SIG-M5 (cell line): Measurements from ENCODE around the gene CAMK2A.

ENCODE experiments used
- DNase-seq: peaks from one replicate; lab custom pipeline; 2025; lab: John Stamatoyannopoulos, UW

CAMK2A gene

GRCh38 chr5:150315245-150315644, 25.7 kb upstream of the CAMK2A start:
- DNase-seq, result no peak

GRCh38 chr5:150313921-150314716, 24.5 kb upstream of the CAMK2A start:
- DNase-seq, result no peak

GRCh38 chr5:150313501-150313900, 23.9 kb upstream of the CAMK2A start:
- no peak for DNase-seq

GRCh38 chr5:150312518-150312917, 22.9 kb upstream of the CAMK2A start:
- DNase-seq, result no peak

- no peak for DNase-seq
Observed at GRCh38 chr5:150311015-150311692, 21.6 kb upstream of the CAMK2A start.

- DNase-seq, result no peak
Observed at GRCh38 chr5:150310246-150310645, 20.7 kb upstream of the CAMK2A start.

- DNase-seq, result no peak
Observed at GRCh38 chr5:150309886-150310239, 20.3 kb upstream of the CAMK2A start.

- no peak for DNase-seq
Observed at GRCh38 chr5:150309101-150309885, 19.7 kb upstream of the CAMK2A start.

- DNase-seq, result no peak
Observed at GRCh38 chr5:150307617-150308426, 18.2 kb upstream of the CAMK2A start.

GRCh38 chr5:150306775-150307174, 17.2 kb upstream of the CAMK2A start:
- no peak for DNase-seq

GRCh38 chr5:150305557-150305956, 16.0 kb upstream of the CAMK2A start:
- DNase-seq, result no peak

GRCh38 chr5:150305095-150305494, 15.5 kb upstream of the CAMK2A start:
- DNase-seq, result no peak

- no peak for DNase-seq
Observed at GRCh38 chr5:150304481-150305081, 15.0 kb upstream of the CAMK2A start.

- no peak for DNase-seq
Observed at GRCh38 chr5:150303660-150304386, 14.2 kb upstream of the CAMK2A start.

- no peak for DNase-seq
Observed at GRCh38 chr5:150303070-150303615, 13.6 kb upstream of the CAMK2A start.

- no peak for DNase-seq
Observed at GRCh38 chr5:150302301-150303069, 12.9 kb upstream of the CAMK2A start, which contains the start of gene ARSI. Gene ARSI, minus strand, starts transcription at chr5:150302905. Its CDS starts 532 bp downstream, at chr5:150302373.

- DNase-seq, result no peak
Observed at GRCh38 chr5:150301901-150302300, 12.3 kb upstream of the CAMK2A start.

GRCh38 chr5:150301170-150301505, 11.6 kb upstream of the CAMK2A start:
- no peak for DNase-seq

- DNase-seq, result no peak
Observed at GRCh38 chr5:150300496-150301169, 11.1 kb upstream of the CAMK2A start.
